Caco-2 (cell line): ENCODE data around the gene SBF2. TPM values are rescaled to one million over a fixed set of nuclear protein-coding genes. Genes with fewer than 3 reads are reported as not detected.

Experiments
- BruUV-seq: library from RNA; stranded (reverse); fragments of 400-500 nt; replicated peaks from 2 replicates; lab custom pipeline; 2021; lab: Mats Ljungman, UMichigan
- CTCF ChIA-PET: fragments of 300-600 bp; sonication (Branson Sonifier 250); formaldehyde crosslinking; loops from one replicate; lab custom pipeline; 2022; ENCODE audit warnings: antibody characterized with exemption; lab: Charles Lee
- POLR2A ChIA-PET: fragments of 300-600 bp; sonication (Branson Sonifier 250); formaldehyde crosslinking; loops from one replicate; lab custom pipeline; 2022; ENCODE audit warnings: antibody characterized with exemption; lab: Charles Lee
- DNase-seq, 2 experiments: peaks; one replicate each; pipeline versions ENCODE4 v3.0.0 to v3.0.0-alpha.2; 2020 to 2022
- H3K27me3 ChIP-seq: replicated peaks from 2 replicates; pipeline ENCODE4 v1.6.0; 2011; ENCODE audit warnings: low read length; ENCODE audit not compliant: control insufficient read depth, insufficient read depth
- H3K36me3 ChIP-seq: 2 replicates; pipeline ENCODE4 v1.5.1; 2011; ENCODE audit warnings: low read length; ENCODE audit not compliant: control insufficient read depth, insufficient read depth
- H3K4me1 ChIP-seq: fragments of 250-450 bp; sonication (Bioruptor Pico); 2 replicates; pipeline ENCODE4 v1.5.1; 2020; ENCODE audit warnings: mild to moderate bottlenecking
- H3K4me3 ChIP-seq: 2 replicates; pipeline ENCODE4 v1.5.1; 2011; ENCODE audit warnings: low read depth, mild to moderate bottlenecking, control low read depth, low read length
- H3K9me3 ChIP-seq: fragments of 250-450 bp; sonication (Bioruptor Pico); 2 replicates; pipeline ENCODE4 v1.5.1; 2020; ENCODE audit warnings: mild to moderate bottlenecking, moderate library complexity
- H3K27ac Mint-ChIP-seq: one replicate; pipeline ENCODE4 v1.8.0; 2022; ENCODE audit warnings: mixed read lengths; ENCODE audit not compliant: unreplicated experiment
- H3K27me3 Mint-ChIP-seq: one replicate; pipeline ENCODE4 v1.8.0; 2022; ENCODE audit warnings: mixed read lengths; ENCODE audit not compliant: insufficient read depth, unreplicated experiment
- H3K36me3 Mint-ChIP-seq: one replicate; pipeline ENCODE4 v1.8.0; 2022; ENCODE audit warnings: mild to moderate bottlenecking, mixed read lengths; ENCODE audit not compliant: insufficient read depth, unreplicated experiment
- H3K4me1 Mint-ChIP-seq: one replicate; pipeline ENCODE4 v1.8.0; 2022; ENCODE audit warnings: low read depth, mixed read lengths; ENCODE audit not compliant: unreplicated experiment
- H3K4me3 Mint-ChIP-seq: one replicate; pipeline ENCODE4 v1.8.0; 2022; ENCODE audit warnings: mild to moderate bottlenecking, moderate library complexity, mixed read lengths; ENCODE audit not compliant: unreplicated experiment
- H3K9me3 Mint-ChIP-seq: one replicate; pipeline ENCODE4 v1.8.0; 2022; ENCODE audit warnings: mixed read lengths; ENCODE audit not compliant: unreplicated experiment
- CTCF ChIP-seq, 2 experiments: fragments of 200-600 bp in 1 of 2; IDR thresholded peaks; 1 replicate in 1 of 2; 2 replicates in 1 of 2; pipeline versions ENCODE4 v1.5.1 to v1.8.0; 2011 to 2022; ENCODE audit warnings: antibody characterized with exemption in 1 of 2, control low read depth in 1 of 2, inconsistent platforms in 1 of 2, low read depth in 1 of 2, low read length in 1 of 2, mild to moderate bottlenecking in 1 of 2, moderate library complexity in 1 of 2; ENCODE audit not compliant: insufficient read depth in 1 of 2, severe bottlenecking in 1 of 2, unreplicated experiment in 1 of 2
- intact Hi-C: fragments of 100-400 bp; cut with micrococcal nuclease; formaldehyde crosslinking; loops from one replicate; pipeline ENCODE4 v1.10.0; 2022; ENCODE audit not compliant: unreplicated experiment
- total RNA-seq: library from RNA; stranded (reverse); gene quantifications from 2 replicates; pipeline ENCODE4 v1.2.3, GENCODE V29; 2022

Gene SBF2
- total RNA-seq, 1 experiment from 2014 or later = 72.2 TPM

- H3K9me3 ChIP-seq = no peaks in the 10 kb centered on the region; the same call in 1 of the 2 replicates
- intact Hi-C loops = no loop called here
- H3K4me1 ChIP-seq = no peaks in the 10 kb centered on the region
- Mint-ChIP-seq H3K36me3 (peaks cover 66% of the 10 kb centered on the region), H3K27ac (no peak overlapping the region), H3K4me3 (no peak overlapping the region), H3K27me3 (no peaks in the 10 kb centered on the region), H3K9me3 (peaks cover 12% of the 10 kb centered on the region), H3K4me1 (peaks cover 6% of the 10 kb centered on the region)
- no peaks in the 10 kb centered on the region for H3K27me3 ChIP-seq
- CTCF ChIA-PET = no interaction called here
- peaks cover 3% of the 10 kb centered on the region for H3K36me3 ChIP-seq
- DNase-seq = no peak
- no TSS peak for BruUV-seq
- TF ChIP-seq CTCF (IDR thresholded peaks at IDR 0.05; ENCODE audit: insufficient read depth in 1 of 2, low read depth in 1 of 2, low read length in 1 of 2, severe bottlenecking in 1 of 2, unreplicated experiment in 1 of 2) = no peak
- no peak overlapping the region for H3K4me3 ChIP-seq
- POLR2A ChIA-PET = no interaction called here
Measured at GRCh38 chr11:9733212-9733611, 560.8 kb downstream of the SBF2 start.

- DNase-seq = no peak
- CTCF ChIA-PET = no interaction called here
- no peak for TF ChIP-seq CTCF (IDR thresholded peaks at IDR 0.05; ENCODE audit: insufficient read depth in 1 of 2, low read depth in 1 of 2, low read length in 1 of 2, severe bottlenecking in 1 of 2, unreplicated experiment in 1 of 2)
- intact Hi-C loops = no loop called here
- H3K4me3 Mint-ChIP-seq = no peak overlapping the region
- H3K27me3 Mint-ChIP-seq = no peaks in the 10 kb centered on the region
- BruUV-seq = no TSS peak
- Histone ChIP-seq H3K9me3 (no peaks in the 10 kb centered on the region; the same call in 1 of the 2 replicates), H3K36me3 (peaks cover 1% of the 10 kb centered on the region; the same call in 1 of the 2 replicates), H3K27me3 (no peaks in the 10 kb centered on the region), H3K4me1 (no peaks in the 10 kb centered on the region), H3K4me3 (no peak overlapping the region)
- POLR2A ChIA-PET = no interaction called here
- peaks cover 12% of the 10 kb centered on the region for H3K9me3 Mint-ChIP-seq
- H3K4me1 Mint-ChIP-seq = peaks cover 6% of the 10 kb centered on the region
- no peak overlapping the region for H3K27ac Mint-ChIP-seq
- peaks cover 67% of the 10 kb centered on the region for H3K36me3 Mint-ChIP-seq
Measured at GRCh38 chr11:9732453-9732852, 561.6 kb downstream of the SBF2 start.

- peaks cover 2% of the 10 kb centered on the region for H3K4me1 Mint-ChIP-seq
- H3K4me3 Mint-ChIP-seq = no peak overlapping the region
- H3K36me3 Mint-ChIP-seq = peaks cover 63% of the 10 kb centered on the region
- no peaks in the 10 kb centered on the region; the same call in 1 of the 2 replicates for H3K9me3 ChIP-seq
- no peak for TF ChIP-seq CTCF (IDR thresholded peaks at IDR 0.05; ENCODE audit: insufficient read depth in 1 of 2, low read depth in 1 of 2, low read length in 1 of 2, severe bottlenecking in 1 of 2, unreplicated experiment in 1 of 2)
- no peaks in the 10 kb centered on the region; the same call in 1 of the 2 replicates for H3K4me1 ChIP-seq
- no peak for DNase-seq
- H3K27ac Mint-ChIP-seq = no peak overlapping the region
- peaks cover 11% of the 10 kb centered on the region for H3K9me3 Mint-ChIP-seq
- no peaks in the 10 kb centered on the region for H3K27me3 ChIP-seq
- H3K36me3 ChIP-seq = peaks cover 1% of the 10 kb centered on the region; the same call in 1 of the 2 replicates
- ChIA-PET POLR2A (no interaction called here), CTCF (no interaction called here)
- no peak overlapping the region for H3K4me3 ChIP-seq
- no peaks in the 10 kb centered on the region for H3K27me3 Mint-ChIP-seq
- intact Hi-C loops = no loop called here
- no TSS peak for BruUV-seq
Measured at GRCh38 chr11:9731256-9731655, 562.8 kb downstream of the SBF2 start.

Other genes with a start within 250 kb of the SBF2 start
- gene ADM, start 10.9 kb upstream of the SBF2 start, total RNA-seq = 114 and 127 TPM in 2 replicates
- gene AMPD3, start 161.0 kb upstream of the SBF2 start, total RNA-seq = 10.5 and 13.4 TPM in 2 replicates
- gene RNF141, start 247.0 kb upstream of the SBF2 start, total RNA-seq = 65.2 and 74.8 TPM in 2 replicates